HK-2 (cell line): ENCODE results near the gene PCDHB10.

Source experiments
- DNase-seq: peaks from one replicate; pipeline ENCODE4 v3.0.0-alpha.2; 2018; ENCODE audit not compliant: unreplicated experiment

PCDHB10 gene

DNA sequence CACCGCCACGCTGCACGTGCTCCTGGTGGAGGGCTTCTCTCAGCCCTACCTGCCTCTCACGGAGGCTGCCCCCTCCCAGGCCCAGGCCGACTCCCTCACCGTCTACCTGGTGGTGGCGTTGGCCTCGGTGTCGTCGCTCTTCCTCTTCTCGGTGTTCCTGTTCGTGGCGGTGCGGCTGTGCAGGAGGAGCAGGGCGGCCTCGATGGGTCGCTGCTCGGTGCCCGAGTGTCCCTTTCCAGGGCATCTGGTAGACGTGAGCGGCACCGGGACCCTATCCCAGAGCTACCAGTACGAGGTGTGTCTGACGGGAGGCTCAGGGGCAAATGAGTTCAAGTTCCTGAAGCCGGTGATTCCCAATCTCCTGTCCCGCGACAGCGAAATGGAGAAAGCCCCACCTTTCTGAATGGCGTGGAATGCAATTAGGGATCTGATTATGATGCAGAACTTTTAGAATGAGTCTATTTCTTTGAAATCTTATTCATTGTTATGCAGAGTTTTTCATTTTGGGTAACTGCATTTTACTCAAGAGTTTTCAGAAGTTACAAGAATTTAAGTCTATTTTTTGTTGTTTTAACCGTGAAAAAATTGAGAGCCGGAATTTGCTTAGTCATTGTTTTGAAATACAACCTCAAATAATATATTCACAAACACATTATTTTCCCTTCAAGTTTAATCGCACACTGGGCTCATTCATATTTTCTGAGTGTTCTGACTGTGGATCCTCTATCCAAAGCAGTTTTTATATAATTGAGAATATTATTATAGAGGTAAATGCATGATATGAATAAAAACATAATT, 44.6 kb downstream of the PCDHB10 start:
- DNase-seq = no peak

GRCh38 chr5:141241496-141241895, 49.3 kb downstream of the PCDHB10 start:
- no peak for DNase-seq
